ENCODE results near the gene RNF135.
"Not testable (repeated sequence)": the region's sequence is repeated elsewhere in the genome, so short reads cannot be mapped to it uniquely, and the experiment has no call there.

Gene RNF135

DNA sequence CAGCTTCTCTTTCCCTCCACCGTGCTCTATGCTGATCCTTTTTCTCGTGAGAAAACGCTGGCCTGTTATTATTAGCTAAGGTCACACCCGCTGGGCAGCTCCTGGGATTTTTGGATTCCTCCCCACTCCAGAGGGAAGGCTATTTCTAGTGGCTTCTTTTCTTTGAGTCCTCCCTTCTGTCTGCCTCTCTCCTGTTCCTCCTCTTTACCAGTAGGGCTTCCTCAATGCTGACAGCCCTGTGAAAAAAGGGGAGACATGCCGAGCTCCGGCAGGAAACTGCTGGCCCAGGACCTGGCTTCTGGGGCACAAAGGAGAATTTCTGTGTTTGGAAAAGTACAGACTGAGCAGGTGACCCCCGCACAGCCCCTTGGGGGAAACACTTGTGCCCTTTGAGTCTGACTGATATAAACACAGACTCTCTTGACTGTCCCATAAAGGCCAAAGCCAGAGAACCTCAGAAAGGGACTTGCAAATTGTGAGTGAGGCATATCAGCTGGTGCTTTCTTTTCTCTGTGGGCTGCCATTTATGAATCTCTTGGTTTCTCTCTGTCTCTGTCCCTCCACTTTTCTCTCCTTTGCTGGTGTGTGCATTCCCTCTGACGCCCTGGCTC is 14.0 kb upstream of the RNF135 start:
- DNase-seq (ENCODE audit: low read depth), result no peak

DNA sequence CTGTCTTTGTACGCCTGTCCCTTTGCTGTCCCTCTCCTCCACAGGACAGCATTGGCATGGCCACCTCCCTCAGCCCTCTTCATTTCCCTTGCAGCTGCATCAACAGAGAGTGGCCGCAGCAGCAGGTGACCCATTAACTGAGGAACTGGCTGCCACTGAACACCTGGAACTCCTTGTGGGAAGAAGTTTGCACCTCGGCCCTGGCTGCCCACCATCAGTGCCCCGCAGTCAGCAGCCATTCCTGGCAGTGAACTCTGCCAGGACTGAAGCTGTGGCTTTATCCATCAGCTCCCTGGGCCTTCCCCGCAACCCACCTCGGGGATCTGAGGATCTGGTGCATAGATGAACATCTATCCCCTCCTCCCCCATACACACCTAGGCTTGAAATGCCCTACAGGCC is 13.1 kb upstream of the RNF135 start:
- DNase-seq (ENCODE audit: low read depth), result no peak

DNA sequence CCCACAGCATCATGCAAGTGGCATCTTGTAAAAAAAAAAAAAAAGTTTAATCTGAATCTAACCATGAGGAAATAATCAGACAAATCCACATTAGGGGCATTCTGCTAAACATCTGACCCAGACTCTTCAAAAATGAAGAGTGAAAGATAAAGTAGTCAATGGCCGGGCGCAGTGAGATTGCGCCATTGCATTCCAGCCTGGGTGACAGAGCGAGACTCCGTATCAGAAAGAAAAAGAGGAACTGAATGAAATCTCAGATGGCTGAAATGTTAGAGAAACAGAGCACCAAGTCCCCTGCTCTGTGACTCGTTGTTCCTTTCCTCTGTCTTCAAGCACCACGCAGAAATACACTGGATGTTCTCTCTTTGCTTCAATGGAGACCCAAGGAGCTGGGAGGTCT is 12.7 kb upstream of the RNF135 start:
- no peak for DNase-seq (ENCODE audit: low read depth)

GRCh38 chr17:30961209-30962188 is 9.3 kb upstream of the RNF135 start:
- DNase-seq (ENCODE audit: low read depth), result no peak

- not testable (repeated sequence) for DNase-seq (ENCODE audit: low read depth)
Measured at GRCh38 chr17:30964312-30964711, 6.5 kb upstream of the RNF135 start.

DNA sequence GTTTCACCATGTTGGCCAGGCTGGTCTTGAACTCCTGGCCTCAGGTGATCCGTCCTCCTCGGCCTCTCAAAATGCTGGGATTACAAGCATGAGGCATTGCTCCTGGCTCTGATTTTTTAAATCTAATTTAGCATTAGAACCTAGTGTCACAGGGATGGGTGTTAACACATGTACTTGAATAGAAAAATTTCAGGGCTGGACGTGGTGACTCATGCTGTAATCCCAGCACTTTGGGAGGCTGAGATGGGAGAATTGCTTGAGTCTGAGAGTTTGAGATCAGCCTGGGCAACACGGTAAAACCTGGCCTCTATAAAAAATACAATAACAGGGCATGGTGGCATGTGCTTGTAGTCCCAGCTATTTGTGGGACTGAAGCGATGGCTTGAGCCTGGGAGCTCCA is 6.0 kb upstream of the RNF135 start:
- no peak for DNase-seq (ENCODE audit: low read depth)

DNA sequence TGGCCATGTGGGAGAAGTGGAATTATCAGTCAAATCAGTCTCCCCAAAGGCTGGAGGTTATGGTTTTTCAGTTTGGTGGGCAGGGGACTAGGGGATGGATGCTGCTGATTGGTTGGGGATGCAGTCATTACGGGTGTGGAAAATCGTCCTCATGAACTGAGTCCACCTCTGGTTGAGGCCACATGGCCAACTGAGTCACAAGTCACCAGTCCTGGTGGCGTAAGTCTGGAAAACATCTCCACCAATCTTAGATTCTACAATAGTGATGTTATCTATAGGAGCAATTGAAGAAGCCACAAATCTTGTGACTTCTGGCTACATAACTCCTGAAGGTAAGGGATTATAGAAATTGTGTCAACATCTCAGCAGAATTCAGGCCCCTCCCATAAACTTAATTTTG is 5.2 kb upstream of the RNF135 start:
- no peak for DNase-seq (ENCODE audit: low read depth)

GRCh38 chr17:30967911-30968310 is 2.9 kb upstream of the RNF135 start:
- not testable (repeated sequence) for DNase-seq (ENCODE audit: low read depth)

DNA sequence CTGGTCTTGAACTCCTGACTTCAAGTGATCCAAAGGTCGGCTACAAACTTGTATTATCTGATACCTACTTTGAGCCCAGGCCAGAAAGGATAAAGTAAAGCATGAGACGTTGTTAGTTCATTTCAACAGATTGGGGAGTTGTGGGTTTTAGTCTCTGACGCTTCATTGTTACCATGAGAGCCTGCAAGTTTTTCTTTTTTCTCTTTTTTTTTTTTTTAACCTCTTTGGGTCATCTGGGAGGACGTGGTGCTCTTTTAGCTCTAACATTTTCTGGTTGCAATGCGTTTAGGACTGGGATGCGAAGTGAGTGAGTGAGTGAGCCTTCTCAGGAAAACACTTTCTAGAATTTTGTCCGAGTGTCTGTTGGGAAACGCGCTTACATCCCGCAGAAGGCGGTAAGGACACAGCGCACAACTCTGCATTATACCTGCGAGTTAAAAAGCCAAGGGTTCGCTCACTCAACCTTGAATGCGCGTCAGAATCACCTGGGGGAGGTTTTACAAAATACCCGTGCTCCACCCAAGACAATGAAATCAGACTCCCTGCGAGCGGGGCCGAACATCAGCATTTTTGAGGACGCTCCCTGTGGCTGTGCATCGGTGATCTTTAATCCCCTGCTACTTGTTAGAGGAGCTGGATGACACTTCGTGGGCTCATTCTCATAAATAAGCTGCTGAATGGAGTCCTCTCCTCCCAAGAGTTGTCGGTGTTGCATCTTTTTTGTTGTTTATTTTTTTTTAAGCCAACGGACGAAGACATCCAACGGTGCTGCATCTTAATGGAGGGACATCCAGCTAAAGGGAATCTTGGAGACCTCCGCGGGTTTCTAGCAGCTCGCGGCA is 629 bp upstream of the RNF135 start:
- DNase-seq (ENCODE audit: low read depth), result no peak

DNA sequence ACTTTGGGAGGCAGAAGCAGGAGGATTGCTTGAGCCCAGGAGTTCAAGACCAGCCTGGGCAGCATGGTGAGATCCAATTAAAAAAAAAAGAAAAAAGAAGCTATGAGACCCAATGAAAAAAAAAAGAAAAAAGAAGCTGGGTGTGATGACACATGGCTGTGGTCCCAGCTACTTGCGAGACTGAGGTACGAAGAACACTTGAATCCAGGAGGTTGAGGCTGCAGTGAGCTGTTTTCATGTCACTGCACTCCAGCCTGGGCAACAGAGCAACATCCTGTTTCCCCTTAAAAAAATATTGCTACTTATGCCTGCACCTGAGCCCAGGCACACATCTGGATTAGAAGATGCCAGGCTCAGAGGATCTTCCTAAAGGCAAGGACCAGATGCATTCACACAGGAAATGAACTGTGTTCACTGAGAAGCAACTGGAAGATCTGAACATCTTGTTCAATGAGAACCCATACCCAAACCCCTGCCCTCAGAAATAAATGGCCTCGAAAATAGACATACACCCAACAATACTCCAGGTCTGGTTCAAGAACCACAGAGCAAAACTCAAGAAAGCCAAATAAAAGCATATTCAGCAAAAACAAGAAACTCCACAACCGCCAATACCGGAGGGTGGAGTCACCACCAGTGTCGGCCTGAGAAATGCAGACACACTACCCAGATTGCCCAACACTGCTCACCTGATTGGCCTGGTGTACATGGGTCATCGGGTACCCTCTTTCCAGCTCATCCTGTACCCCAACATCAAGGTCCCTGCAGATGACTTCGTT is 4.4 kb downstream of the RNF135 start:
- DNase-seq (ENCODE audit: low read depth), result no peak

DNA sequence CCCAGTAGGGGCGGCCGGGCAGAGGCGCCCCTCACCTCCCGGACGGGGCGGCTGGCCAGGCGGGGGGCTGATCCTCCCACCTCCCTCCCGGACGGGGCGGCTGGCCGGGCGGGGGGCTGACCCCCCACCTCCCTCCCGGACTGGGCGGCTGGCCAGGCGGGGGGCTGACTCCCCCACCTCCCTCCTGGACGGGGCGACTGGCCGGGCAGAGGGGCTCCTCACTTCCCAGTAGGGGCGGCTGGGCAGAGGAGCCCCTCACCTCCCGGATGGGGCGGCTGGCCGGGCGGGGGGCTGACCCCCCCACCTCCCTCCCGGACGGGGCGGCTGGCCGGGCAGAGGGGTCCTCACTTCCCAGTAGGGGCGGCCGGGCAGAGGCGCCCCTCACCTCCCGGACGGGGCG is 9.1 kb downstream of the RNF135 start:
- DNase-seq (ENCODE audit: low read depth), result not testable (repeated sequence)

DNA sequence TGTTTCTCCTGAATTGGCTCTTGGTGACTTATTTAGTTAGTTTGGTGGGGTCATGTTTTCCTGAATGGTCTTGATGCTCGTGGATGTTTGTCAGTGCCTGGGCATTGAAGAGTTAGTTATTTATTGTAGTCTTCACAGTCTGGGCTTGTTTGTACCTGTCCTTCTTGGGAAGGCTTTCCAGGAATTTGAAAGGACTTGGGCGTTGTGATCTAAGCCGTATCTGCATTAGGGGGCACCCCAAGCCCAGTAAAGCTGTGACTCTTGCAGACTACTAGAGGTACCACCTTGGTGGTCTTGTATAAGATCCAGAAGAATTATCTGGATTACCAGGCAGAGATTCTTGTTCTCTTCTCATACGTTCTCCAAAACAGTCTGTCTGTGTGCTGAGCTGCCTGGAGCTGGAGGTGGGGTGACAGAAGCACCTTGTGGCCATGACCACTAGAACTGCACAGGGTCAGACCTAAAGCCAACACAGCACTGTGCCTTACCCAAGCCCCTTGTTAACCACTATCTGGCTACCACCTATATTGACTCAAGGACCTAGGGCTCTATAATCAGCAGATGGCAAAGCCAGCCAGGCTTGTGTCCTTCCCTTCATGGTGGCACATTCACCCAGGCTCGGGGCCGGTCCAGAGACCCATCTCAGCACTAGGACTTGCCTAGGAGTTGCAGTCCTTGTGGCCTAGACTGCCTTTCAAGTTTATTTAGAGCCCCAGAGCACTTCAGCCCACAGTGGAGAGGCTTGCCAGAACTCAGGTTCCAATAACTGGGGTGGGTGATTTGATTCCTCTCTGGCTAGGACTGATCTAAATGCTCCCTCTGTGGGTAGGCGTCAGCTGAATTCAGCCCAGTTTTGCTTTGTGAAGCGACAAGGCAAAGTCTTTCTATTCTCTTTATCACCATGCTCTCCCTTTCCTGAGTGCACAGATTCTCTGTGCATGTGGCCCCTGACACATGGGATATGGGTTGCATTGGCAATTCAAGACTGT is 11.0 kb downstream of the RNF135 start:
- no peak for DNase-seq (ENCODE audit: low read depth)

GRCh38 chr17:30982855-30983254 is 12.0 kb downstream of the RNF135 start:
- no peak for DNase-seq (ENCODE audit: low read depth)

GRCh38 chr17:30990458-30990857 is 19.6 kb downstream of the RNF135 start:
- DNase-seq (ENCODE audit: low read depth), result no peak

DNA sequence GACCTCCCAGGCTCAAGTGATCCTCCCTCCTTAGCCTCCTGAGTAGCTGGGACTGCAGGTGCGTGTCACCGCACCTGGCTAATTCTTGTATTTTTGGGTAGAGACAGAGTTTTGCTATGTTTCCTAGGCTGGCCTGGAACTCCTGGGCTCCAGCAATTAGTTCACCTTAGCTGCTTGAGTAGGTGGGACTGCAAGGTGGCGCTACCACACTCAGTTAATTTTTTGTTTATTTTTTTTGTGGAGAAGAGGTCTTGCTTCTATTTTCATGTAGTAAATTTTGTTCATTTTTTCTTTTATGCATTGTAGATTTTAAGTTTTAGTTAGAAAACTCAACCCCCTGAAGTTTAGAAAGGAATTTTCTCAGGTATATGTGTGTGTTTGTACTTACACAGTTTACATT is 21.7 kb downstream of the RNF135 start:
- no peak for DNase-seq (ENCODE audit: low read depth)

DNA sequence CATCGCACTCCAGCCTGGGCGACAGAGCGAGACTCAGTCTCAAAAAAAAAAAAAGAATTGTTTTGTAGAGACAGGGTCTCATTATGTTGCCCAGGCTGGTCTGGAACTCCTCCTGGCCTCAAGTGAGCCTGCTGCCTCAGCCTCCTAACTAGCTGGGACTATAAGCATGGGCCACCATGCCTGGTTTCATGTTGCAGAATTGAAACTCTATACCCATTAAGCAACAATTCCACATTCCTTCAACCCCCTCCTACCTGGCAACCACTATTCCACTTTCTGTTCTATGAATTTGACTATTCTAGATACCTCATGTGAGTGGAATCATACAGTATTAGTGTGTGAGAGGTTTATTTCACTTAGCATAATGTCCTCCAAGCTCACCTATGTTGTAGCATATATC is 24.5 kb downstream of the RNF135 start:
- DNase-seq (ENCODE audit: low read depth), result no peak

DNA sequence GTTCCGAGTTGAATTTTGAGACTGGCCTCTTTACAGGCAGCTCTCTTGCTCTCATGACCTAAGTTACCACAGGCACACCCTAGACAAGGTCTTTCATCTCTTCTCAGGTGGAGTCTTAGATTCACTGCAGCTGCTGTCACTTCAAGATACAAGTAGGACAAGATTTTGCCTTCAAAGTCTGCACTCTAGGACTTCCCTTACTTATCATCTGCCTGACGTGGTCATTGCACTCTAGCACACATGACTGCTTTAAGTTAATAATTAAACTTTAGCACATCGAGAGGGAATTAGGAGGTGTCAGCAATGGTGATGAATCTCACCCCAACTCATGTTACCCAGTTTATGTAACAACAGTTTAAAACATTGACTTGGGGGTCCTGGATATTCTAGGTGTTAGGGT is 25.6 kb downstream of the RNF135 start:
- no peak for DNase-seq (ENCODE audit: low read depth)

DNA sequence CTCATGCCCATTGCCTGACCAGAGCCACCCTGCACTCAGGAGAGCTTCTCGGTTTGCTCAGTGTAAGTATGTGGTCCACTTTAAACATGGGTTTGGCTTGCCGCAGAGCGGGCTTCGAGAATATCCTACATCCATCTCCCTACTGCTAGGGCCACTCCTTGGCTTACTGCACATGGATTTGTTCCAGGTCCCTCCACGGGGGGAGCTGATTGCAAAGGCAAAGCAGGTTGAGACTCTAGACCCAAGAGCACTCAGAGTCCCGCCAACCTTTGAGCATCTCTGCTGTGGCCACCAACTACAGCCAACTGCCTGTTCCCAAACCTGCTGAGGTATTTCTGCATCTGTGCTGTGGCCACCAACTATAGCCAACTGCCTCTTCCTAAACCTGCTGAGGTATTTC is 26.4 kb downstream of the RNF135 start:
- no peak for DNase-seq (ENCODE audit: low read depth)

- no peak for DNase-seq (ENCODE audit: low read depth)
Measured at GRCh38 chr17:30997842-30998241, 27.0 kb downstream of the RNF135 start.

- DNase-seq (ENCODE audit: low read depth), result no peak
Measured at GRCh38 chr17:31002047-31002446, 31.2 kb downstream of the RNF135 start.

All from stimulated activated CD8-positive, alpha-beta memory T cell treated with anti-CD3 and anti-CD28 coated beads, Interleukin-7, amount 100 ng/mL, for 24 hours (primary cell).